Measurements from ENCODE around the gene SLC30A1. TPM values are rescaled to one million over a fixed set of nuclear protein-coding genes. Genes with fewer than 3 reads are reported as not detected.
A peak's percentile ranks its signal among the peaks of the same experiment; 100 is the strongest.

Gene SLC30A1
- total and polyA plus RNA-seq, 2 experiments from 2014 or later: 6.8 to 10.8 TPM

DNA sequence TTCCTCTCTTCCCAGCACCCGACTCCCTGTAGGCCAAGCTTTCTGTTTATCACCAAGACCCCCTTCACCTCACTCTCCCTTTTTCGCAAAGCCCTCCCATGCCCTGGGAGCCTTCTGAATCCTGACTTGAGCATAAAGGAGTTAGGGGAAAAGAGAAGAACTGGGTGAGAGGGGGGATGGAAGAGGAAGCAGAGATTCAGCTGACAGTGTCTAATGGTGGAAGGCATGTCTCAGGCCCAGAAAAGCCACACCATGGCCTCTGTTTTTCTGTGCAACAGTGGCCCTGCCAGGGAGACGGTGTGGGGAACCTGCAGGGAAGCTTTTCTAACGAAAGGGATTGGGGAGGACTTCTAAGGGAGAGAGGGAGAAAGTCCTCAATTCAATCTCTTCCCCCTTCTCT lies 32.9 kb upstream of the SLC30A1 start:
- Histone ChIP-seq H3K27ac (peak overlapping the region; percentile 38), H3K4me3 (no peak overlapping the region), H3K4me1 (ENCODE audit: low read depth) (peaks cover 13% of the 10 kb centered on the region), H3K36me3 (no peaks in the 10 kb centered on the region), H3K9me3 (ENCODE audit: low read depth) (no peaks in the 10 kb centered on the region), H3K27me3 (no peaks in the 10 kb centered on the region)
- DNase-seq (ENCODE audit: low read depth in 1 of 2, low spot score in 1 of 2): no peak
- TF ChIP-seq, protein P1, sequence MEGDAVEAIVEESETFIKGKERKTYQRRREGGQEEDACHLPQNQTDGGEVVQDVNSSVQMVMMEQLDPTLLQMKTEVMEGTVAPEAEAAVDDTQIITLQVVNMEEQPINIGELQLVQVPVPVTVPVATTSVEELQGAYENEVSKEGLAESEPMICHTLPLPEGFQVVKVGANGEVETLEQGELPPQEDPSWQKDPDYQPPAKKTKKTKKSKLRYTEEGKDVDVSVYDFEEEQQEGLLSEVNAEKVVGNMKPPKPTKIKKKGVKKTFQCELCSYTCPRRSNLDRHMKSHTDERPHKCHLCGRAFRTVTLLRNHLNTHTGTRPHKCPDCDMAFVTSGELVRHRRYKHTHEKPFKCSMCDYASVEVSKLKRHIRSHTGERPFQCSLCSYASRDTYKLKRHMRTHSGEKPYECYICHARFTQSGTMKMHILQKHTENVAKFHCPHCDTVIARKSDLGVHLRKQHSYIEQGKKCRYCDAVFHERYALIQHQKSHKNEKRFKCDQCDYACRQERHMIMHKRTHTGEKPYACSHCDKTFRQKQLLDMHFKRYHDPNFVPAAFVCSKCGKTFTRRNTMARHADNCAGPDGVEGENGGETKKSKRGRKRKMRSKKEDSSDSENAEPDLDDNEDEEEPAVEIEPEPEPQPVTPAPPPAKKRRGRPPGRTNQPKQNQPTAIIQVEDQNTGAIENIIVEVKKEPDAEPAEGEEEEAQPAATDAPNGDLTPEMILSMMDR (IDR thresholded peaks at IDR 0.05; ENCODE audit: low read depth, low read length): no peak

- TF ChIP-seq, protein P1 (IDR thresholded peaks at IDR 0.05; ENCODE audit: low read depth, low read length): no peak
- Histone ChIP-seq H3K4me1 (ENCODE audit: low read depth) (peaks cover 13% of the 10 kb centered on the region), H3K36me3 (no peaks in the 10 kb centered on the region), H3K9me3 (ENCODE audit: low read depth) (no peaks in the 10 kb centered on the region), H3K4me3 (no peak overlapping the region), H3K27ac (no peak overlapping the region), H3K27me3 (no peaks in the 10 kb centered on the region)
- DNase-seq (ENCODE audit: low read depth in 1 of 2, low spot score in 1 of 2): peak in 1 of 2 donors; percentile 74
These were observed 32.0 kb upstream of the SLC30A1 start for GRCh38 chr1:211610779-211611556.

GRCh38 chr1:211609120-211610024 lies 30.4 kb upstream of the SLC30A1 start:
- TF ChIP-seq, protein P1 (IDR thresholded peaks at IDR 0.05; ENCODE audit: low read depth, low read length): no peak

GRCh38 chr1:211607754-211608473 lies 29.0 kb upstream of the SLC30A1 start:
- TF ChIP-seq, protein P1 (IDR thresholded peaks at IDR 0.05; ENCODE audit: low read depth, low read length): no peak
- H3K27ac ChIP-seq: no peak overlapping the region
- no peaks in the 10 kb centered on the region for H3K27me3 ChIP-seq
- no peak for DNase-seq (ENCODE audit: low read depth in 1 of 2, low spot score in 1 of 2)
- H3K36me3 ChIP-seq: no peaks in the 10 kb centered on the region
- no peaks in the 10 kb centered on the region for H3K9me3 ChIP-seq (ENCODE audit: low read depth)
- H3K4me3 ChIP-seq: no peak overlapping the region
- peaks cover 1% of the 10 kb centered on the region for H3K4me1 ChIP-seq (ENCODE audit: low read depth)

More at GRCh38 chr1:211609120-211610024, 30.4 kb upstream of the SLC30A1 start:
- no peak overlapping the region for H3K27ac ChIP-seq
- DNase-seq (ENCODE audit: low read depth in 1 of 2, low spot score in 1 of 2): no peak
- H3K4me1 ChIP-seq (ENCODE audit: low read depth): peaks cover 13% of the 10 kb centered on the region
- H3K27me3 ChIP-seq: no peaks in the 10 kb centered on the region
- H3K9me3 ChIP-seq (ENCODE audit: low read depth): no peaks in the 10 kb centered on the region
- no peak overlapping the region for H3K4me3 ChIP-seq
- H3K36me3 ChIP-seq: no peaks in the 10 kb centered on the region

Measured in cardiac muscle cell (in vitro differentiated cells and primary cell).